Measurements from ENCODE around the gene YES1.
A peak's percentile ranks its signal among the peaks of the same experiment; 100 is the strongest.

YES1 gene

DNA sequence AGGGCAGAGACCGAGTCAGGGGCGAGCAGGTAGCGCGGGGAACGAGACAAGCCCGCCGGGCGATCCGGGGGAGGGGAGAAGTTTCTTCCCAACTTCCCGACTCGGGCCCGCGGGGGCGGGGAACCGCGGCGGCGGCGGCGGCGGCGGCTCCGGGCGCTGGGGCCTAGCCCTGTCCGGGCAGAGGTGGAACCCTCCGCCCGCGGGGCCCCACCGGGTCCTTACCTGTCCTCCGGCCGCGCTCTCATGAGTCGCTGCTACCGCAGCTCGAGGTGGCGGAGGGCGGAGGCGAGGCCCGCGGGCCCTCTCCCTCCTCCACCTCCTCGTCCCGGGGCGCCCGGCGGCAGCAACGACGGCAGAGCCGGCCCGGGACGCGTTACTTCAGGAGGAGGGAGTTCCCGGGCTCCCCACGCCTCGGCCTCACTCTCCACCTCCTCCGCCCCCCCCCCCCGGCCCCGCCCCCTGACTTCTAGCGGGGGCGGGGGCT, at the start of gene YES1:
Gene YES1, minus strand, starts transcription at position 351 of the 484 bp plus-strand sequence. CDS start 55,415 bp downstream, outside the sequence.
- peak in 1 of 4 experiments; percentile 49 for DNase-seq

DNA sequence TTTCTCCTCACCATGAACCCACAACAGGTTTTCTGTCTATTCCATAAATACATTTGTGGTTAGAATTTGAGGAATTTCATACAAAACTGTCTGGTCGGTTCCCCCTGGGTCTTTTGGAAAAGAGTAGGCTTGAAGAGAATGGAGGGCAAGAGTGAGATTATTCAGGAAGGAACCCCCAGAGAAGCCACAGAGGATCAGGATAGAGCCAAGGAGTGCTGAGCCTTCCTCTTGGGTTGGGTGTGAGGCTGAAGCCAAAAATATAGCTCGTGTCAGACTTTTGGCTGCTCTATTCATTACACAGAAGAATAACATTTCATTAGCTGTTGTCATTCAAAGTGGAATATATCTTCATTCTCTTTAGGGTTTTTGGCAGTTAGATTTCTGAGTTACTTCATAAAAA, 45.9 kb upstream of the YES1 start:
- no peak for DNase-seq

DNA sequence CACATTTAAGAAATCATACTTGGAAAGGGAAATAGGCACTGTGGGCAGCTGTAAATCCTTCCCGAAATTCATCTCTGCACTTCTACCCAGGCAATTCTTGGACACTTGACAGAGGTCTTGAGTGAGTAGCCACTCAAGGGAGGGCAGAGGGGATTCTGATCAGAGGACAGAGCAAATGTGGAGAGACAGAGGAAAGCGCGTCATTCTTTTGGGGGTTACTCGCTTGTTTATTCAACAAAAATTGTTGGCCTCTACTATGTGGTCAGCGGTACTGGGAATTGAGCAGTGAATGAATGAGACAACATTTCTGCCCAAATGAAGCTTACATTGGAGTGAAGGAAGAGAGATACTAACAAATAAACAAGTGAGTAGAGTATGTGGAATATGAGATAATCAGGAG, 41.4 kb upstream of the YES1 start:
- no peak for DNase-seq

DNA sequence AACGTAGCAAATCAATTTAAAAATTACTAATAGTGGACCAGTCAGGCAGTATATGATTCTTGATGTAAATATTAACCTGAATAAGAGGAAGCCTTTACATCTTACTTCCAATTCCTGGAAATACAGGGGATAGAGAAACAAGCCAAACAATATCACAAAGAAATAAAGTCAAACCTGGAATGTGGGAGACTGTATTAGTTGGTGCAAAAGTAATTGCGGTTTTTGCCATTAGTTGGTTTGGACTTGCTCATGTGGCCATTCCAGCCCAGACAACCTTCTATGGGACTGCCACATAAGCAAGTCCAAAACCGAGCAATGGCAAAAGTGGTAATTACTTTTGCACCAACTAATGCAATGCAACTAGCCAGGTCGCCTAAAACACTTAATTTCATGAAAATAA, 38.9 kb upstream of the YES1 start:
- DNase-seq, result no peak

DNA sequence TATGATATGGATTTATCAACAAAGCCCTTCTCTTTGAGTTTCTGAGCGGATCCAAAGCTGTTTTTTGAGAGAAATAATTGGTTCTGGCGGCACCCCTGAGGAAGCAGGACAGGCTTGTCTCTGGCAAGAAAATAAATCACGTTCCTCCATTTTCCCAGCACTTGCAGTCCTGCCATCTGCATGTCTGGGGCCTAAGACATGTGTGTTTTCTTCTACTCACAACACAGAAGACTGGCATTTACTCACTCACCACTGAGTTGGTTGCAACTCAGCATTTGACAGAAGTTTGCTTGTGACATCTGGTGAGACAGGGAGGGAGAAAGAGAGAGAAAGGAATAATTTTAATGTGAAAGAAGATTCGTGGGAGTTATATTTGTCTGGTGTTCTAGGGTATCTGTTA, 37.0 kb upstream of the YES1 start:
- no peak for DNase-seq

DNA sequence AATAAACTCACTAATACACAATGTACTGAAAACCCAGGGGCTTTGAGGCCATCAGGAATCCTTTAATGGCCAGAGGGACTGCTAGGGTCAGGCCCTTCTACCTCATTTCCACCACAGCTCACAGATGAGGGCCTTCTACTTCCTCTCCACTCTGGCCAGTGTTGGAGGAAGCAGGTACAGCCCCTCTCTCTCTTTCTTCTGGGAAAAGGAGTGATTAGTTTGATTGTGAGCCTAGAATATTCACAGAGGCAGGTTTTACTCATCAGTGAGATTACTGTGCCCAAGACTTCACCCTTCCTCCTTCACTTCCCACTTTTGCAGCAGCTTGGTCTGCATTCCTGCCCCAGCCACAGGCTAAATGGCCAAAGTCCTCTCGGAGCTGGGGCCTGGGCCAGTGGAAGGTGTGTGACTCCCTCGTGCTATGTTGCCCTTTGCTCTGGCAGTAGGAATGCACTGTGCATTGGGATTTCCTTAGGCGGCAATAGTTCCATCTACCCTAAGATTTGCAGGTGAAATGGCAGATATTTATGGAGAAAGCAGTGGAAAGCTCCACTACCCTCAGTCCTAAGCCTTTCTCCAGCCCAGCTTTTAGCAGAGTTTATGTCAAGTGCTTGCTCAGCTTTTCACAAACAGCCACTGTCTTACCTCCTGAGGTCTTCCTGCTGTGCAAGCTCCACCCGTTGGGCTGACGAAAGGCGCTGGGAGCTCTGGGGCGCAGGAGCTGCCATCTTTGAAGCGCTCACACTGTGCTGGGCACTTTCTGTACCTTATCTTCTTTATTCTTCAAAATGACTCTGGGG, 36.2 kb upstream of the YES1 start:
- no peak for DNase-seq

DNA sequence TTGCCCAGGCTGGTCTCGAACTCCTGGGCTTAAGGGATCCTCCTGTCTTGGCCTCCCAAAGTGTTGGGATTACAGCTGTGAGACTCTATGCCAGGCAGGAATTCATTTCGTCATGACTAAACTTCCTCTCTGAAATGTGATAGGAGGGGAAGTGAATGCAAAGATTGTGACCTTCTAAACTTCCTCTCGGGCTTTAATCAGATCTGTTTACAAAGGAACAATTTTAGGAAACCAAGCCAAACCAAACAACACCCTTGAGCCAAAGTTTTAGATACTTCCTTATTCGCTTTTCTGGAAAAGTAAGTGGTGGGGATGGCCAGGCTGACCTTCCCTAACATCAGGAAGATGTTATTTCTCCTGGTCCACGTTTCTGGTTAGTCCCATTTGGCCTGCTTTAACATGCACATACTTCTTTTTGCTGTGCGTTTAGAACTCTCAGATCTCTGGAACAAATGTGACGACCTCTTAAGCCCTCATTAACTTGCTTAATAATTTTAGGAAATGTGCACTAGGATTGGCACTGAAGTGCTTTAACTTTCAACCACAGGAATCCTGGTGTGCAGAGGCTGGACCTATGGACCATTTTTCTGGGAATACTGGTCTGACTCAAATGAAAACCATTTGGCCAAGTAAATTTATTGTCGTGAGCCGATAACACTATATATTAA, 33.2 kb upstream of the YES1 start:
- DNase-seq, result no peak

DNA sequence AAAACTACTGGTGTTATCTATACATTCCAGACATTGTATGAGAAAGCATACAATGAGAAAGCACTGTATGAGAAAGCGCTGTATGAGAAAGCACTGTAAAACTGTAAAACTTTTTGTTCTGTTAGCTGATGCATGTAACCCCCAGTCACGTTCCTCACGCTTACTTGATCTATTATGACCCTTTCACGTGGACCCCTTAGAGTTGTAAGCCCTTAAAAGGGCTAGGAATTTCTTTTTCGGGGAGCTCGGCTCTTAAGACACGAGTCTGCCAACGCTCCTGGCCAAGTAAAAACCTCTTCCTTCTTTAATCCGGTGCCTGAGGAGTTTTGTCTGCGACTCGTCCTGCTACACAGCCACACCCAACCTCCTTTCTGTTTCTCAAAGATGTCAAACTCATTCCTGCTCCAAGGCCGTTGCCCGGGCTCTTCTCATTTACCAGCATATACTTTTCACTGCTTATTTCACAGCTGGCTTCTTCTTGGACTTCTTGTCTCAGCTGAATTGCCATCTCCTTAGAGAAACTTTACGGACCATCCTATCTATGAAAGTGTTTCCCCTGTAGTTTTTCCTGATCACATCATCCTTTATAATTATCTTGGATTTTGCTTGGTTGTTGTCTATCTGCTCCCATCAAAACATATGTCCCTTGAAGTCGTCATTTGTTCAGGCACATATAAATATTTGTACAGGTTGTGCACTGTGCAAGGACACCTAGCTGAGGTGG, 29.8 kb upstream of the YES1 start:
- DNase-seq, result no peak

DNA sequence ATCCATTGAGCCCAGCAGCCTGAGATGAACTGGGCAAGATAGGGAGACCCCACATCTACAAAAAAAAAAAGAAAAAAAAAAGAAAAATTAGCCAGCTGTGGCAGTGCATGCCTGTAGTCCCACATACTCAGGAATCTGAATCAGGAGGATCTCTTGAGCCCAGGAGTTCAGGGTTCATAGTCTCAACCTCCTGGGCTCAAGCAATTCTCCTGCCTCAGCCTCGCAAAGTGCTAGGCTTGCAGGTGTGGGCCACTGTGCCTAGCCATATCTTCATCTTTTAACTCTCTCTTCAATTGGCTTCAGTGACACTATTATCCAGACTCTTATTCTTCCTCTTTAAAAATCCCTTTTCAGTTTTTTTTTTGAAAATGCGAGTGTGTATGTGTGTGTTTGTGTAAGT, 28.5 kb upstream of the YES1 start:
- DNase-seq, result no peak

DNA sequence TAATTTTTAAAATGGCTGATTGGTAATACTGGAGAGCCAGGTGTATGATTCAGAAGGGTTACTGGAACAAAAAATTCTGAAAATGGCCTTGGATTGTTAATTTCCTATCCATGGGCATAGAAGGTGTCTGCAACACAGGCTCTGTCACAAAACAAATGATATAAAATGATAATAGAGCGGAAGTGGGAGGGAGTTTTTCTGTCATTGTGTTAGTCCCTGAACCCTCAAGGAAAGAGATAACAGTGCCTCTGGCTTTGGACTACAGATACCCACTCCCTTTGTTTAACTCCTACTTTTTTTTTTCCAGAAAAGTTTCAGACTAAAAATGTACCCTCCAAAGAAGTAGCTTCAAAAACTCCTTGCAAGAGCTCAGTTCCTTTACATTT, 28.0 kb upstream of the YES1 start:
- no peak for DNase-seq

DNA sequence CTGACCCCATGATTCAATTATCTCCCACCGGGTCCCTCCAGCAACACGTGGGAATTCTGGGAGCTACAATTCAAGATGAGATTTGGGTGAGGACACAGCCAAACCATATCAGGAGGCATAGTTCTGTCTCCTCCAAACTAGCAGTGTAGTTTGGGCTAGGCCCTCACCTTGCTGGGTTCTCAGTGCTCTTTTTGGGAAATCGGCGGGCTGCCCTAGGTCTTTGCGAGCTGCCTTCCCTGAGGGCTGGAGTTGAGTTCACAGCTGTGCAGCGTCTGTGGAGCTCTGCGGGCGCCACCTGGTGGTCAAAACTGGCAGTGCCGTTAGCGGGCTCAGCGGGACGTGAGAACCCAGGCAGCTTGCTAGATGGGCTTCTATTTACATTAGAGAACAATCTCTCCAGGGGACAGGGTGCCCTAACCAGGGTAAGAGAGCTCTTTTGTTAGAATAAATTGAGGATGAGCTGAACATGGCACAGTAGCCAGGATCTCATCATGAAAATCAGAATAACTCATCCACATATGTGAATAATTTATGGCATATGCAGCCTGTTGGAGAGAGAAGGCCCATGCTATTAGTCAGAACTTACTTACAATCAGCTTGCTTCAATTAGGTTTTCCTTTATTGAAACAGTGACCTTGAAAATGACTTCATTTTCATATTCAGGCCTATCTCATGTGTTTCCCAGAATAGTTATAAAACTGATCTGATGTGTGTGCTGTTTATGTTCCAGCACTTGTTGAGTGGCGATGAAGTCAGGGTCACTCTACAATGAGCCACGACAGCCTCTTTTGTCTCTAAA, 27.4 kb upstream of the YES1 start:
- DNase-seq, result peak; percentile 90 to 98 (median 93)

DNA sequence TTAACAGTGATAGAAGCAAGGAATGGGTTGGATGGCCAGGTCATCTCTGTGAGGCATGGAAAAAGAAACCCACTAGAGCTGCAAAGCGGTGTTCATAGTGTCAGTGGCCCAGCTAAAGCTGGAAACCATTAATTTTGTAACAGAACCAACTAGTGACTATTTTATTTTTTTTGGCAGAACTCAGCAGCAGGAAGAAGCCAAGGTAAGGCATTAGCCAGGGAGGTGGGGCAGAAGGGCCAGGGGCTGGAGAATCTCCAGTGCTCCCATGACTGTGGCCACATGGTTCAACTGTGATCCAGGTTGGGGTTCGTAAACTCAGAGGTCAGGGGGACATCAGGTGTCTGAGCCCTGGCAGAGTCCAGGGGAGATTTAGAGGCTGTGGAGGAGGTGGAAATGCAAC, 25.9 kb upstream of the YES1 start:
- DNase-seq, result no peak

DNA sequence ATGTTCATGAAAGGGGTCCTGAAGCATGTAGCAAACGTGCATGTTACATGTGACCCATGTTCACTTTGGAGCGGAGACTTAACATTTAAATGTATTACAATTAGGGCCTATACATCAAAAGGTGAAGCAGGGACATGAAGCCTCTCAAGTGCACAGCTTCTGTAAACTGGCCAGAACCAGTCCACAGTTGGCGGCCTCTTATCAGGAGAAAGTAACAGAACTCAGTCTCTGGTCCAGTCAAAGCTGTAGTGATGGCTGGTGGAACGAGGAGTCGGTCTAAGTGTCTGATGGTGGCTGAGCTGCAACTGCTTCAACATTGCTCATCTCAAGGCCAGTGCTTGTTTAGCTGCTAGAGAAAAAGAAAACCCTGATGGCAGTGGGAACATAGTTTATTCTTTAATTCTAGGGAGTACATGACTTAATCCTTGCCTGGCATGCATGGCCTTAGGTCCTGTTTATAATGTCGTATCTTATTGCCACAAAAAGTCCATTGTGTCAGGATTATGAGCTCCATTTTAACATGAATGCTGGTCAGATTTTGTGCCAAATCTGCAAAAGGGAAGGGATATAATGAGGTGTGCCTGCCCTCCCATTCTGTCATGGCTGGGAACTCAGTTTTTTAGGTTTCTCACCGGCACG, 22.2 kb upstream of the YES1 start:
- no peak for DNase-seq

DNA sequence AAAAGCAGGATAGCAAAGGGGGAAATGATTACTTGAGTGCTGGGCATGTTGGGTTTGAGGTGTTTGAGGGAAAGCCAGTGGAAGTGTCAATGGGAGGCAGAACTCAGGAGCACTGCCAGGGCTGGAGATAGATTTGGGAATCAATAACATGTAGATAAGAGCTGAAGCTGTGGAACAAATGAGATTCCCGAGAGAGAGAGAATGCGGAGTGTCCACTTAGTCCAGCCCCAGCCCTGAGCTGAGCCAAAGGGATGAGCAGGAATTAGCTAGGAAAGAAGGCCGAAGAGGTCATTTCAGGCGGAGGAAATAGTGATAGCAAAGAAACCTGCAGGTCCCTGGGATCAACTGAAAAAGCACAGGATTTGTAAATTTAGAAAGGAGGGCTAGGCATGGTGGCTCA, 21.2 kb upstream of the YES1 start:
- DNase-seq, result no peak

DNA sequence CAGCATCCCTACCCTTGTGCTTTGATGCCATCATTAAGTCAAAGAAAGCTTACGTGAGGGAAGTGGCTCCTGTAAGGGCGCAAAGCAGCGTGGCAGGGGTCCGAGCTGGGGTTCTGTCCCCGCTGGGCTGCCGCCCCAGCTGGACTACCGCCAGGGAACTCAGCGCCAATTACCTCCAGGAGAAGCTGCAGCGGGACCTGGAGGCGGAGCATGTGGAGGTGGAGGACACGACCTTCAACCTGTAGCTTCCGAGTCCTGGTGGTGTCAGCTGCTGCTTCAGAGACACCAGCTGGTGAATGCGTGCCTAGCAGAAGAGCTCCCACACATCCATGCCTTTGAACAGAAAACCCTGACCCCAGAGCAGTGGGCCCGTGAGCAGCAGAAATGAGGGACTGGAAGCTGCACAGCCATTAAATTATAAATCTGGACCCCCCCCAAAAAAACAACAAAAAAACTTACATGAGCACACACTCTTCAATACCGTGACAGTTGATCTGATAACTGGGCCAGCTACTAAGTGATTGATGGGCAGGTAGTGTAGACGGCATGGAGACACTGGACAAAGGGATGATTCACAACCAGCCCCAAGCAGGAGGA, 20.1 kb upstream of the YES1 start:
- peak in 1 of 4 experiments; percentile 11 for DNase-seq

DNA sequence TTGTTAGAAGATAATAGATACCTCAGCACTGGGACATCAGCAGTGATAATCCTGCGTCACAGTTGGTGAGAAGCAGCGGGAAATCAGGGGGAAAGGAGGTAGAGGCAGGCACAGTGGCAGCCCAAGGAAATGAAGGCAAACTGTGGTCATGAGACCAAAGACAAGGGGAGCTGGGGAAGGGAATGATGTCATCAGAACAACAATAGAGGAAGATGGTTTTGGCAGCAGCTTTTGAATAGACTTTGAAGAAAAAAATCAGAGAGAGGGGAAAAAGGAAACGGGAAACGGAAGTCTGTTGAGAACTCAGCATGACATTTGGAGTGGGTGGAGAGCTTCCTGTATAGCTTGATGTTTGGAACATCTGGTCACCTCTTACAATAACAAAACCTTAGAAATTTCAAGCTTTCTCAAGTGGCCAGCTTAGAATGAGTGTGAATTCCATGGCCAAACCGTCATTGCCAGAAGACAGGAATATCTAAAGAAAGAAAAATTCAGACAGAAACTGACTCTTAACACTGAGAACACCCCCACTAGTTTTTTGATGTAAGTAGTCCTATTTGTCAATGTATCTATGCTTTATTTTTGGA, 18.4 kb upstream of the YES1 start:
- no peak for DNase-seq

DNA sequence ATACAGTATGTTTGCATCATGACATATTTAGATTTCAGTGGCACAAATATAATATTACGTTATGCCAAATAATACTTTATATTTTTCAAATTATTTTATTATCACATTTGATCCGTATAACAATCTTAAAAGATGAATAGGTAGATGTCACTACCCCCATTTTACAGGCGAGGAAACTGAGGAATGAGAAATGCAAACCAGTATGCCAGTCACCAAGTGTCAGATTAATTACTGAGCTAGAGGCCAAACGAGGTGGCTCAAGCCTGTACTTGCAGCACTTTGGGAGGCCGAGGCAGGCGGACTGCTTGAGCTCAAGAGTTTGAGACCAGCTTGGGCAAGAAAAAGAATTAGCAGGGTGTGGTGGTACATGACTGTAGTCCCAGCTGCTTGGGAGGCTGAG, 17.4 kb upstream of the YES1 start:
- no peak for DNase-seq

DNA sequence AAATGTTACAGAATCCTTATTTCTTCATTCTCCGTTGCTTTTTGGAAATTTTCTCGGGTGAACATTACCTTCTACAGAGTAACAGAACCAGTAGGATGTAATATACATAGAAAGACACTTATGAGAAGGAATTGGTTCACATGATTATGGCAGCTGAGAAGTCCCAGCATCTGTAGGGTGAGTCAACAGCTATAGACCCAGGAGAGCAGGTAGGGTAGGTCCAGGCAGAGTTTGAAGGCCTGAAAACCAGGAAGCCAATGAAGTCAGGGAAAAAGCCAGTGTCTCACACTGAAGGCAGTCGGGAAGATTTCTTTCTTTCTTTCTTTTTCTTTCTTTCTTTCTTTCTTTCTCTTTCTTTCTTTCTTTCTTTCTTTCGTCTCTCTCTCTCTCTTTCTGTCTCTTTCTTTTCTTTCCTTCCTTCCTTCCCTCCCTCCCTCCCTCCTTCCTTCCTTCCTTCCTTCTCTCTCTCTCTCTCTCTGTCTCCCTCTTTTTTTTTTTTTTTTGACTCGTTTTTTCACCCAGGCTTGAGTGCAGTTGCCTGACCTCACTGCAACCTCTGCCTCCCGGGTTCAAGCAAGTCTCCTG, 15.1 kb upstream of the YES1 start:
- DNase-seq, result no peak

DNA sequence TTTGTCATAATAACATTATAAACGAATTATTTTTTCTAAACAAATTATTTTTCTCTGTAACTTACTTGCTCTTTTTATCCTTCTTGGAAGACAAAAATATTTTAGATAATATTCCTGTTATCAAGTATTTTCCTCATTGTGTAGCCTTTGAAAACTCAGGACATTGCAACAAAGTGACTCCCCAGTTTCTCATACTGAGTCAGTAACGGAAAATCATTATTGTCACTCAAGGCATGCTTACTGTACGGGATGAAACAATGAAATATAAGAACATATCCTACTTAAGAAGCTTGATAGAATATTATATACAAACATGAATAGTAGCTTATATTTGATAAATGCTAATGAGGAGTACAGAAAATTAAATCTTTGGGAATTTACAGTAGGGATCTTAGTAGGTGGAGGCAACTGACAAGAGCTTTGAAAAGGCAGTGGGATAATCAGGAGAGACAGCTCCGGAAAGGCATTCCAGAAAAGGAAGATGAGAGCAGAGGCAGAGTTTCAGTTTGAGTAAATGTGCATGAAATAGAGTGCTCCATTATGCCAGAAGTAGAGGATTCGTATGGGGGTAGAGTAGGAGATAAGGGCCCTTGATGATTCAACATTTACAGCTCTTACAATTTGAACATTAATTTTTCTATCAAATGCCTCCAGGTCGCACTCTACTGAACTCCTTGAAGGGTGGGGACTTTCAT, 14.0 kb upstream of the YES1 start:
- DNase-seq, result no peak

DNA sequence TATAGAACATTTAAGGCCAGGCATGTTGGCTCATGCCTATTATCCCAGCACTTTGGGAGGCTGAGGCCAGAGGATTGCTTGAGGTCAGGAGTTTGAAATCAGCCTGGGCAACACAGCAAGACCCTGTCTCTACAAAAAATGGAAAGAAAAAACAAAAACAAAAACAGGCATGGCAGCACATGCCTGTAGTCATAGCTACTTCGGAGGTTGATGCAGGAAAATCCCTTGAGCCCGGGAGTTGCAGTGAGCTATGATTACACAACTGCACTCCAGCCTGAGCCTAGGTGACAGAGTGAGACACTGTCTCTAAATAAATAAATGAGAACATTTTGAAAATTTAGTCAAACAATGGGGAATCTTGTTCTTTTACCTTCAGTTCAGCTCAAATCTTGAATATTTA, 12.1 kb upstream of the YES1 start:
- no peak for DNase-seq

Data from activated naive CD4-positive, alpha-beta T cell (primary cell).